Right renal pelvis (tissue), 4 donors: ENCODE data around the gene CDK14. TPM values are rescaled to one million over a fixed set of nuclear protein-coding genes. Genes with fewer than 3 reads are reported as not detected.
A peak's percentile ranks its signal among the peaks of the same experiment; 100 is the strongest.
"Not testable (repeated sequence)": the region's sequence is repeated elsewhere in the genome, so short reads cannot be mapped to it uniquely, and the experiment has no call there.

Source experiments
- DNase-seq, 4 donors: peaks; one replicate each; pipeline ENCODE4 v3.0.0-alpha.2; 2013; ENCODE audit warnings: low read depth in 4 of 4, low spot score in 3 of 4, missing footprints in 1 of 4
- polyA plus RNA-seq, 4 donors: library from polyadenylated mRNA; unstranded; fragments of 120-200 nt; gene quantifications; one replicate each; pipeline ENCODE4 v1.2.1, GENCODE V29; 2013; ENCODE audit not compliant: insufficient read length in 4 of 4

CDK14 gene
- polyA plus RNA-seq, 4 donors, result 30.3 to 39.1 (median 37.5) TPM

DNA sequence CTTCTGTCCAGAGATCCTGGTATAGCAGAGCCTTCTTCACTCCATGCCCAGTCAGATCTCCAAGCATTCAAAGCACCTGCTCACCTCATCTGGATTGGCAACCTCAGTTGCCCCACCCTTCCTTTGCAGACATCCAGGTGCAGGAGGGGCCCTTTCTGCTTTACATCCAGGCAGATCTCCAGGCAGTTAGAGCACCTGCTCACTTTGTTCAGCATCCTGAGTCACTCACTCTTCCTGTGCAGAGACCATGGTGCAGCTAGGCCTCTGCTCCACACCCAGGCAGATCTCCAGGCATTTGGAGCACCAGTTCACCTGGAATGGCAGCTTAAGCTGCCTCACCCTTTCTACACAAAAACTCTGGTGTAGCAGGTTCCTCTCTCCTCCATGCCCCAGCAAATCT is 153.1 kb downstream of the CDK14 start:
- DNase-seq, result no peak

DNA sequence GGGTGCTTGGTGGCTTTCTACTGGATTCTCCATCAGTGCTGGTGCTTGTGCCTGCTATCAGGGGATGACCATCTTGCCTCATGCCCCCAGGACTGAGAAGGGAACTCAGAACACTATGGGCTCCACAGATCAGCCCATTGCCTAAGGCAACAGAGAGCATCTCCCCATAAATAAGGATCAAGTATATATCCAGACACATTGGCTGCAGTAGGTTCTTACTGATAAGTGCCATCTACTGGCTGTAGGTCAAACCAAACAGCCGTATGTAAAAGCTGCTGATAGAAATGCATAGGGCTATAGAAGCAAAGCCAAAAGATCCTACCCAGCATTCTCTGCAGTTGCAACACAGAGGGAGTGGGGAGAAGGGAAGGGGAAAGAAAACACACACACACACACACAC is 153.7 kb downstream of the CDK14 start:
- DNase-seq, result no peak

DNA sequence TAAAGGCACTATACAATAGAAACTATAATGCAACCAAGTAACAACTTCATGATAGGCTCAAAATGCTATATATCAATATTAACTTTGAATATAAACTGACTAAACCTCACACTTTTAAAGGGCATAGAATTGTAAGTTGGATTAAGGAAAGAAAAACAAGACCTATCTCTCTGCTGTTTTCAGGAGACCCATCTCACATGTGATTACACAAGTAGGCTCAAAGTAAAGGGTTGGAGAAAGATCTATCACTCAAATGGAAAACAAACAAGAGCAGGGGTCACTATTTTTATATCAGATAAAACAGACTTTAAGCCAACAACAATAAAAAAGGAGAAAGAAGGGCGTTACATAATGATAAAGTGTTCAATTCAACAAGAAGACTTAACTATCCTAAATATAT is 155.5 kb downstream of the CDK14 start:
- no peak for DNase-seq

DNA sequence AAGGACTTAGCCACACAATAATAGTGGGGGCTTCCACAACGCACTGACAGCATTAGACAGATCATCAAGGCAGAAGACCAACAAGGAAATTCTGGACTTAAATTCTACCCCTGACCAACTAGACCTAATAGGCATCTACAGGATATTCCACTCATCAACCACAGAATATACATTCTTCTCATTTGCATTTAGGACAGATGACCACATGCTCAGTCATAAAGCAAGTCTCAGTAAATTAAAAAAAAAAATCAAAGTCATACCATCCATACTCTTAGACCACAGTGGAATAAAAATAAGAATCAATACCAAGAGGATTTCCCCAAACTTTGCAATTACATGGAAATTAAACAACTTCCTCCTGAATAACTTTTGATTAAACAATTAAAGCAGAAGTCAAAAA is 155.9 kb downstream of the CDK14 start:
- DNase-seq, result no peak

DNA sequence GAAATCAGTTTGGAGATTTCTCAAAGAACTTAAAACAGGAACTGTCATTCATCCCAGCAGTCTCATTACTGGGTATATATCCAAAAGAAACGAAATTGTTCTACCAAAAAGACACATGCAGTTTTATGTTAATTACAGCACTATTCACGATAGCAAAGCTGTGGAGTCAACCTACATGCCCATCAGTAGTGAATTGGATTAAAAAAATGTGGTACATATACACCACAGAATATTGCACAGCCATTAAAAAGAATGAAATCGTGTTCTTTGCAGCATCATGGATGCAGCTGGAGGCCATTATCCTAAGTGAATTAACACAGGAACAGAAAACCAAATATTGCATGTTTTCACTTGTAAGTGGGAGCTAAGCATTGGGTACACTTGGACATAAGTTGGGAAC is 158.9 kb downstream of the CDK14 start:
- DNase-seq, result no peak

DNA sequence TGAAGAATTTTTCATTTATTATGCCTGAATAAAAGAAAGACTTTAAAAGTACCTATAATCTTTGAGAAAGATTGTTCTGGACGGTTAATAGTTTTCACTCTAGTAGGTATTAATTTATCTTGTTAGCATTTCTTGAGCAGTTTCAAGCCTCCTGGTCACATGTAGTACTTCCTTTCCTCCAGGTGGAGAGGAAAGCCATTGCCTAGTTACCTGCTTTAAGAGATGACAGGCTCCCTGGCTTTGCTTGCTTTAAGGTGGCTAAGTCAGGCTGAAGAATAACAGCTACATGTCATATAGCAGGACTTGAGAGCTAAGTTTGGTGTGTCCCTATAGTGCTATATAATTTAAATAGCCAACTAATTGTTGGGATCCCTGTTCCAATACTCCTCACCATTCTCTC is 160.2 kb downstream of the CDK14 start:
- no peak for DNase-seq

DNA sequence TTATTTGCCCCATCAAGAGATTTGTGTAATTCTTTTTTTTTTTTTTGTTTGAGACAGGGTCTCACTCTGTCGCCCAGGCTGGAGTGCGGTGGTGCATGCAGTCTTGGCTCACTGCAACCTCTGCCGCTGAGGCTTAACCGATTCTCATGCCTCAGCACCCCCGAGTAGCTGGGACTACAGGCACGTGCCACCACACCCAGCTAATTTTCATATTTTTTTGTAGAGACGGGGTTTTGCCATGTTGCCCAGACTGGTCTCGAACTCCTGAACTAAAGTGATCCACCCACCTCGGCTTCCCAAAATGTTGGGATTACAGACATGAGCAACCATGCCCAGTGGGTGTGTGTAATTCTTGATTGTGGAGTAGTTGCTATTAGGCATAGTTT is 161.4 kb downstream of the CDK14 start:
- not testable (repeated sequence) for DNase-seq

DNA sequence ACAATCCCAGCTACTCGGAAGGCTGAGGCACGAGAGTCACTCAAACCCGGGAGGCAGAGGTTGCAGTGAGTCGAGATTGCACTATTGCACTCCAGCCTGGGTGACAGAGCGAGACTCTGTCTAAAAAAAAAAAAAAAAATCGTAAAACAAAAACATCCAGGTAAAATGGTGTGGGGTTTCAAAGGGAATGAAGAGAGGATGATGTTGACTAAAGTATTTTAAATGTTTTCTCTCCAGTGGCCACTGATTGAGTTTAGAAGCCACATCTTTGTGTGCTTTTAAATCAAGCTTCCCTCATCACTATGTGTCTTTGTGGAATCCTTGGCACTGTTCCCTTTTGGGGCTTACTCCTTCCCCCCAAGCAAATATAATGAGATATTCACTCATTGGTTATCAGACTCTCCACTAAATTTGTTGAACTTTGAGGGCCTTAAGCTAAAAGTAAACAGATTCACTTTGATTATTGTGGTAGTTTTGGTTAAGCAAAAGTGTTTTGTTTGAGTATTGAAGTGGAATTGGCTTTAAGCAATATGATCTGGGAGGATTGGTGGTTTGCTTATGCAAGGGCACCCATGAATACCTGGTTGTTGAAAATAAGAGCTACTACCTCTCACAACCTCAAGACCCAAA is 162.9 kb downstream of the CDK14 start:
- no peak for DNase-seq

DNA sequence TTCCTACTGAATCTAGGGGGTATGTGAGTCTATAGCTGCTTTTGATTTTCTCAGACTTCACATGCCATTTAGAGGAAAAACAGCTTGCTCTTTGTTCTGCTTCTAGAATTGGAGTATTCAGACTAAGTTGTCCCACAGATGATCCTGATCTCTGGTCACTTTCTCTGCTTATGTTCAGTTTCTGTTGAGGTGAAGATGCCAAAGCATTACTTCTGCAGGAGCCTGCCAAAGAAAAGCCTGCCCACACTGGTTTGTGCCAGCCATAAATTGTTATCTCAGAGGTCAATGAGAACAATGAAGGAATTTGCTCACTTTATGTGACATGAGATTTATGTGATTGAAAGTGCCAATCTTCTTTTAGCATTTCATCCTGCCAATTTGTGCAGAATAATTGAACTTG is 163.6 kb downstream of the CDK14 start:
- no peak for DNase-seq

DNA sequence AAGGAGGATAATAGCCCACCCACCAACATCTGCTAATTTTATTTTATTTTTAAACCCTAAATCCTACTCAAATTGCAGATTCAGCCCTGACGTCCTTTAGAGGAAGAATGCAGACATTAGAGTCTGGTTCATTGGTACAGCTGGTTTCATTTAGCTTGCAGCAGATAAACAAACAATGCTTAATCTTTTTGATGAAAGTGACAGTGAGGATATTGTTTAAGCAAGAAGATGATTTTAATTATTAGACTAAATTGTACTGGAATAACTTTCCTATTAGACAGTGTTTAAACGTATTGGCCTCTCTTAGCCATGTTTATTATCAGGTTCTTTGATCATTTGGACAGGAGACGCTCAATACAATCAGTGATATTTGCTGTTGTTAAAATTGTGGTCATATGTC is 164.8 kb downstream of the CDK14 start:
- DNase-seq, result no peak

DNA sequence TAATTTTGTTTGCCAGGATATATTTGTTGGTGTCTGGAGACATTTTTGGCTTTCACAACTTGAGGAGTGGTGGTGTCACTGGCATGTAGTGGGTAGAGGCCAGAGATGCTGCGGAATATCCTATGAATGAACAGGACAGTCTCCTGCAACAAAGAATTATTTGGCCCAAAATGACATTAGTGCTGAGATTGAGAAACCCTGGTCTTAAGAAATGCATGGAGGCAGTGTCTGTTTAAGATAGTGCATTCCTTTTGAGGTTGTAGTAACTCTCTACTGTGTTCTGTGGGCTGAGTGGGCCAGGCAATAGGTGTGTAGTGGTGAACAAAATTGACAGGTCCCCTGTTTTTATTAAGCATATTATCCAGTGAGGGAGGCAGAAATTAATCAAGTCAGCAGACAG is 165.5 kb downstream of the CDK14 start:
- DNase-seq, result no peak

DNA sequence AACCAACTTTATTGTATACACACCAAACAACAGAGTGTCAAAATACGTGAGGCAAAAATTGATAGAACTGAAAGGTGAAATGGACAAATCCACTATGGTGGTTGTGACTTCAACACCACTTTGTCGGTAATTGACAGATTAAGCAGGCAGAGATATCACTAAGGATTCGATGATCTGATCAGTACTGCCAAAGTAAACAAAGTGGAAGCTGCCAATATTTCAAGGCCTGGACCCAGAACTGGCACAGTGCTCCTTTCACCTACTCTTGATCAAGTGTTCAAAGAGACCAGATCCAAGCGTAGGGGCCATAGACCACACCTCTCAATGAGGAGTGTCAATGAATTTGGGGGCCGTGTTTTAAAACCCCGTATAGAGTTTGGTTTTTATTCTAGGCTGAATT is 167.0 kb downstream of the CDK14 start:
- no peak for DNase-seq

DNA sequence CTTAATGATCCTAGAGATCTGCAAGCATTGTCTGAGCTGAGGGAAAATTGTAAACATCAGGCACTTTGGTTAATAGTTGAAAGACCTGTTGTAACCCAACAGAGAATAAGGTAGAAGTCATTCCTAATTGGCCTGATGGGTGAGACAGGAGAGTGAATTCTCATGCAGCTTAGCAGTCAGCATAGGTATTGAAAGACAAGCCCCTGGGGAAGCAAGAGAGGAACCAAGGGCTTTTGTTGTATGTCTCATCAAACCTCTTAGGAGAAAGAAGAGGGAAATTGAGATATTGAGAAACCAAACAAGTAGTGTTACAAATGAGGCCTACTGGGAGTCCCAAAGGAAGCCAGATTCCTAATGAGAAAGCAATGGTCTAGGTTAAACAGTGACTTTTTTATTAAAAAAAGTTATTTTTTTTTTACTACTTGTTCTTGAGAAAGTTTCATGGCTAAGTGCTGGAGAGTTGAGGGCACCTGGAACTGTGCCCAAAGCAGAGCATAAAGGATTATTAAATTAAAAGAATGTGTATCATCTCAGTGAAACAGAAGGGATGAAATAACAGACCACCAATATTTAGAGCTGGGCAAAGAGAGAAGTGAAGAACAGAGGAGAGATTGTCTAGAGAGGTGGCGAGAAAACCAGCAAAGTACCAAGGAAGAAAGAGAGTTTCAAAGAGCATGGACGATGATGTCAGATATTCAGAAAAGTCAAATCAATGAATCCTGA is 168.9 kb downstream of the CDK14 start:
- no peak for DNase-seq

DNA sequence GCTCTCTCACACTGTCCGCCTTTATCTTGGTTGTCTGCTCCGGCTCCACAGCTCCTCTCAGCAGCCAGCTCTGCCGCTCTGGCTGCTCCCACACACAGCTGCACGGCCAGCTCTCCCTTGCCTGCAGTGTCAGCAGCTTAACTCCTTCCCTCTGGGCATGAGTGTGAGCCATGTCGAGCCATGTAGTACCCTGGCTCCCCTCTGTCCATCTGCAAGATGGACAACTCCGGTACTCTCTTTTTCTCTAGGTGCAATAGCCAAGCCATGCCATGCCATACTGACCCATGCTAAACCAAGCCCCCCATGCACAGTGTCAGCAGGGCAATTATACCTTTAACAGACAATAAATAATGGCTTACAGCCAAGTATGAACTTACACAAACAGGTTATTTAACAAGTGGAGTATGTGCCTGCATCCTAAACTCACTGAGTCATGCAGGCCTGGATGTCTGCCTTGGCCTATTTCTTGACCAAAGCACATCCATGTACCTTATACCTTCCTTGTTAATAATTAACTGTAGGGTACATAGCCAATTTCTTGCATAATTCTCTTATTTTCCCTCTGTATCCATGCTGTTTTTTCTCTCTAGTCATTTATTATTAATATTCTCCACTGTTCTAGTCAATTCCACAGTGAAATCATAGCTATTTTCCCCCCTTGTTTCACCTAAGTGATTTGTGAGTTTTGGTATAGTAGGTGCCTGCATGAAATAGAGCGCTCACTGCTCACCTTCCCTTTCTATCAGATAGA is 170.9 kb downstream of the CDK14 start:
- peak; percentile 16 to 52 (median 28) for DNase-seq

DNA sequence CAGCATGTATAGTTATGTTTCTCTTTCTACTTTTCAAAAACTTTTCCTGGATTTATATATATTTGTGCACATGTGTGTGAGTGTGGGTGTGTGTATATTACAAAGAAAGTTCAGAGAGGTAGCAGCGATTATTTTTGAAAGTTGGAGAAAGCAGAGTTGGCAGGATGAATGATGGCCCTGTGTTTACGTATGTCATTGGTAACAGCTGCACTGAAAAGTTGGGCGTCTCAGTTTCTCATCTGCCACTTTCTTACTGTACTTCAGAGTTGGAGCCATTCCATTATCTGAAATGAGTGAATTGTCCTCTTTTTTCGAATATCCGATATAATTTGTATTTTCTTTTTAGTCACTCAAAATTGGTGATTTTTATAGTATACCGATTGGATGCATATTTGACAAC is 172.2 kb downstream of the CDK14 start:
- DNase-seq, result no peak

DNA sequence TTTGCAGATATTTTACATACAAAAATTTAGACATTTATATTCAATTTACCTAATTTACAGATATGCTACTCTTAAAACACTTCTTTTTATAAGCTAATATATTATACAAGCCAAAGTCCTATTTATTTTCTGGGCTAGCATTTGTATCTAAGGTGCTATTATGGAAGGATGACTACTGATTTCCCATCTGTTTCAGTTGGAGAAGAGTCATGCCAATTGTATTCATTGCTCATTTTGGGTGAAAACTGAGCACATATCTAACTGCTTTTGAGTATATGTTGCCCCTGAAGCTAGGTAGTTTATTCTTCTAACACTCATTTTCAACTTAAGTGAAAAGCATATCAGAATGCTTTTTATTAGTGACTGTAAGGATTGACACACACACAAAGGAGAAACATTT is 172.9 kb downstream of the CDK14 start:
- DNase-seq, result no peak

DNA sequence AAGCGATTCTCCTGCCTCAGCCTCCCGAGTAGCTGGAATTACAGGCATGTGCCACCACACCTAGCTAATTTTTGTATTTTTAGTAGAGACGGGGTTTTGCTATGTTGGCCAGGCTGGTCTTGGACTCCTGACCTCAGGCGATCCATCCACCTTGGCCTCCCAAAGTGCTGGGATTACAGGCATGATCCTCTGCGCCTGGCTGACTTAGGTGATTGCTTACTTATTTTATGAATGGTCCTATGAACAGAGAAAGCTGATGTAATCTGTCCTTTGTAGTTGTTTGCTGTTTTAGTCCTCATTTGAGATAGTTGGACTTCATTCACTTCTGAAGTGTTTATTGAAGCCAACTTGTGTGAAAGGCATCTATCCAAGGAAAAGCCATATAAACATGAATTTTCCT is 173.4 kb downstream of the CDK14 start:
- DNase-seq, result not testable (repeated sequence)

DNA sequence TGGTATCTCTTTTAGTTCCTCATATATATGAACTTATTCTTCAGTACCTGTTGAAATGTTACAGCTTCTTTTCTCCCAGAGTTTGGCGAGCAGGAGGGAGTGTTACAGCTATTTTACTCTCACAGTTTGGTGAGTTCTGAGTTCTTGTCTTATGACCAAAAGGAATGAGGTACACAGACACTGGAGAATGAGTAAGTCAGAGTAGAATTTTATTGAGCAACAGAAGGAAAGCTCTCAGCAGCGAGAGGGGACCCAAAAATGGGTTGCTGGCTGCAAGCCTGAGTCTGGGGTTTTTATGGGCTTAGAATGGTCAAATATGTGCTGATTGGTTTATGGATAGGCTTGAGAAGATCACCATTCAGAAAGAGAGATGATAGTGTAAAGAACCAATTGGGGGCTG is 175.2 kb downstream of the CDK14 start:
- no peak for DNase-seq

DNA sequence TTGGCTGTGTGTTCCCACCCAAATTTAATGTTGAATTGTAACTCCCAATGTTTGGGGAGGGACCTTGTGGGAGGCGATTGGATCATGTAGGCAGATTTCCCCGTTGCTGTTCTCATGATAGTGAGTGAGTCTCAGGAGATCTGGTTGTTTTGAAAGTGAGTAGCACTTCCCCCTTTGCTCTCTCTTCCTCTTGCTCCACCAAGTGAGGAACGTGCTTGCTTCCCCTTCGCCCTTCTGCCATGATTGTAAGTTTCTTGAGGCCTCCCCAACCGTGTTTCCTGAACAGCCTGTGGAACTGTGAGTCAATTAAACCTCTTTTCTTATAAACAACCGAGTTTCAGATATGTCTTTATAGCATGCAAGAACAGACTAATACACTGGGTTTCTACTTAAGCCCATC is 176.3 kb downstream of the CDK14 start:
- DNase-seq, result no peak

DNA sequence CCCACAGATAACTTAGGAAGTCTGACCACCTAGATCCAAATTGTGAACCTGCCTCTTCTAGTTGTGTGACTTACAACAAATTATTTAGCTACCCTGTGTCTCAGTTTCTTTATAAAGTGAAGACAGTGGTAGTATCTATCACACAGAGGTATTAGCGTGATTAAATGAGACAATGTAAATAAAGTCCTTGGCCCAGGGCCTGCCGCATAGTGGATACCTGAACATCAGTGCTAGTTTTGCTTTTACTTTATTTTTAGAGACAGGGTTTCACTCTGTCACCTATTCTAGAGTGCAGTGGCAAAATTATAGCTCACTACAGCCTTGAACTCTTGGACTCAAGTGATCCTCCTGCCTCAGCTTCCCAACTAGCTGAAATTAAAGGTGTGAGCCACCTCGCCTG is 177.1 kb downstream of the CDK14 start:
- DNase-seq, result no peak

DNA sequence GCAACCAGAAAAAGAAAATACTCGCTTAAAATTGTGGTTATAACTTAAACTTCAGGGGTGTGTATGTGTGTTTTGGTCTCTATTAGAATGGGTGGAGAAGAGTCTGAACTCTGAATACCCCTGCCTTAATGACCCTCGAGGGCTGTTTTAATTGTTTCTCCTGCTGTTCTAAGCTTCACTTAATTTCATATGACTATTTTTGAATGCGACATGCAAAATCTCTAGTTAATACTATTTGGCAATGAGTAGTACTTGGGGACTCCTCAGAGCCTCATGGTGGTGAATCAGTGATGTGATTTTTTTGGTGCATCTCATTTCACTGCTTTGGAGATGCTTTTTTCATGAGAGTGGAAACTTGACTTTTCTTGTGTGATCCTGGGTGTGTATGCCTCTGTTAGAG is 178.6 kb downstream of the CDK14 start:
- DNase-seq, result no peak

DNA sequence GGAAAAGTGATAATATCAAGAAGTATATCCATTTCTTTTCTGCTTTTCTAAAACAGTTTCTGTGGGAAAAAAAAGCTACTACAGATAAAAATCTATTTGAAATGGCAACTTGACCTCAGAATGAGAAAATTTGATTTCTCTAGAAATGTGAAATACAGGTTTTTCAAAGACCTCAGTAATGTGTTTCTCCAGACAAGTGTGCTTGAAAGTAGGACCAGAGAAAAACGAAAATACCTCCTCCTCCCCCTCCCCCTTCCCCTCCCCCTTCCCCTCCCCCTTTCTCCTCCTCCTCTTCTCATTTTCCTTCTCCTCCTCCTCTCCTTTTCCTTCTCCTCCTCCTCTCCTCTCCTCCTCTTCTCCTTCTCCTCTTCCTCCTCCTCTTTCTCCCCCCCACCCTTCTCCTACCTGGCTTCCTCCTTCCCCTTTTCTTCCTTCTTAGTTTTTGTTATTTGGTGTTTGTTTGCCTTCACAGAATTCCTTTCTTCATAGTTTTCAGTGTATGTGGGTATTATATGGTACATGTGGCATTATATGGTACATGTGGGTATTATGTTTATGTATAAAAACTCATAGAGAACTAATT is 179.4 kb downstream of the CDK14 start:
- DNase-seq, result no peak
